Duodenal mucosa (tissue), 2 donors: ENCODE results near the gene PXN.

Experiments used
- H3K27ac ChIP-seq: one replicate; pipeline ENCODE4 v1.7.0; 2013; ENCODE audit warnings: low read depth, low read length
- H3K27me3 ChIP-seq, 2 donors: one replicate each; pipeline ENCODE4 v1.7.0; 2013; ENCODE audit warnings: low read length in 2 of 2, control low read depth in 1 of 2; ENCODE audit not compliant: insufficient read depth in 2 of 2, control insufficient read depth in 1 of 2
- H3K36me3 ChIP-seq, 2 donors: one replicate each; pipeline ENCODE4 v1.7.0; 2013; ENCODE audit warnings: low read length in 2 of 2, control low read depth in 1 of 2; ENCODE audit not compliant: insufficient read depth in 2 of 2, control insufficient read depth in 1 of 2
- H3K4me1 ChIP-seq, 2 donors: one replicate each; pipeline ENCODE4 v1.7.0; 2013; ENCODE audit warnings: low read length in 2 of 2, control low read depth in 1 of 2; ENCODE audit not compliant: insufficient read depth in 2 of 2, control insufficient read depth in 1 of 2
- H3K4me3 ChIP-seq, 2 donors: one replicate each; pipeline ENCODE4 v1.7.0; 2013; ENCODE audit warnings: low read length in 2 of 2, low read depth in 1 of 2
- H3K9ac ChIP-seq, 2 donors: one replicate each; pipeline ENCODE4 v1.7.0; 2013; ENCODE audit warnings: low read length in 2 of 2, low read depth in 1 of 2
- H3K9me3 ChIP-seq, 2 donors: one replicate each; pipeline ENCODE4 v1.7.0; 2013; ENCODE audit warnings: low read length in 2 of 2, control low read depth in 1 of 2; ENCODE audit not compliant: control insufficient read depth in 1 of 2

Gene PXN

DNA sequence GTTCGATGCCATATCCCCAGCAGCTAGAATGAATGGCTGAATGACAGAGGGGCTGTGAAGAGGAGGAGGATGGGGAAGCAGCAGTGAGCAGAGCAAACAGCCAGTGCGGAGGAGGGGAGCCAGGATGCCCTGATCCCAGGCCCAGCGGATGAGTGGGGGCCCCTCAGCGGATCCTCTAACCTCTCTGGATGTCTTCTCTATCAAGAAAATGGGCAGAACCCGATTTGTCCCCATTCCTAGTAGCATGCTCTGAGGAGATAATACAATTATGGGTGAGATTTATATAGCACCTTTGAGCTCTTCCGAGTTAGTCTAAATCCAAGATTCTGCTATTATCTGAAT lies 34.6 kb downstream of the PXN start:
- peaks cover 89 to 98% of the 10 kb centered on the region in 2 donors for H3K4me1 ChIP-seq
- H3K36me3 ChIP-seq = no peaks in the 10 kb centered on the region
- peak overlapping the region in 1 of 2 donors; percentile 32 for H3K4me3 ChIP-seq
- peak overlapping the region; percentile 89 for H3K27ac ChIP-seq
- no peaks in the 10 kb centered on the region for H3K27me3 ChIP-seq
- no peaks in the 10 kb centered on the region for H3K9me3 ChIP-seq
- H3K9ac ChIP-seq = peak overlapping the region; percentile 33 to 52

- Histone ChIP-seq H3K27ac (peak overlapping the region; percentile 89), H3K9ac (peak overlapping the region; percentile 52 to 56), H3K9me3 (no peaks in the 10 kb centered on the region), H3K4me3 (peak overlapping the region; percentile 40 to 45), H3K4me1 (peaks cover 89 to 98% of the 10 kb centered on the region in 2 donors), H3K27me3 (no peaks in the 10 kb centered on the region), H3K36me3 (no peaks in the 10 kb centered on the region)
Measured at GRCh38 chr12:120230326-120230973, 35.1 kb downstream of the PXN start.

DNA sequence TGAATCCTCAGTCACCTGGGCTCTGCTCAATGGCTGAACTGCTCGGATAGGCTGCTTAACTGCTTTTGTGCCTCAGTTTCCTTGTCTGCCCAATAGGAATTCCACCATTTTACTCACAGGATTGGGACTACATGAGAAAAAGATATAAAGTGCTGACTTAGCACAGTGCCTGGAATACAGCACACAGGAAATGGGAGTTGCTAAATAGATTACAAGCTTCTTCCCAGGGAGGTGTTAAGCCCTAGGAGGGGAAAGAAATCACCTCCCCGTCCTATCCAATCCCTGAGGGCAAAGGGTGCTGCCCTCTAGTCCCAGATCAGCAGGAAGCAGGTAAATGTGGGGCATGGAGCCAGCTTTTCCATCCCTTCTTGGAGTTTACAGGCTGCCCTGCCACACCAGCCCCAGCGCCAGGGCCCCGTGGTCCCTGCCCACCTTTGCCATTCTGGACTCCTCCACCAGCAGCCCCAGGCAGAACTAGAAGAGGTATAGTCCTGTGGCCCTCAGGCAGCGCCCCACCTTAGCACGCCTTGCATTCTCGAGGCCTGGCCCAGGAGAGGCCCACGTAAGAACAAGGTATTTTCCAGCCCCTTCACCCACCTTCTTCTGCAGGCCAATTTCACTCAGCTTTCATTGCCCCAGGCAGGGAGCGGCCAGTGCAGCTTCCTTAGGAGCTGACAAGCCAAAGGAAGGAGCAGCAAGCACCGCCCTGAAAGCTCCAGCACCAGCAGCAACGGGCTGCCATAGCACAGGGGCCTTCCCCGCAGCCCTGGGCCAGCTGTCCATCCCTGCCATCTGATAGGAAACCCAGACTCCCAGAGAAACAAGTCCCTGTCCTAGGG lies 35.8 kb downstream of the PXN start:
- H3K4me3 ChIP-seq = peak overlapping the region; percentile 40 to 45
- peak overlapping the region; percentile 52 to 56 for H3K9ac ChIP-seq
- no peaks in the 10 kb centered on the region for H3K27me3 ChIP-seq
- H3K4me1 ChIP-seq = peaks cover 89 to 97% of the 10 kb centered on the region in 2 donors
- no peaks in the 10 kb centered on the region for H3K36me3 ChIP-seq
- H3K27ac ChIP-seq = peak overlapping the region; percentile 89
- no peaks in the 10 kb centered on the region for H3K9me3 ChIP-seq

DNA sequence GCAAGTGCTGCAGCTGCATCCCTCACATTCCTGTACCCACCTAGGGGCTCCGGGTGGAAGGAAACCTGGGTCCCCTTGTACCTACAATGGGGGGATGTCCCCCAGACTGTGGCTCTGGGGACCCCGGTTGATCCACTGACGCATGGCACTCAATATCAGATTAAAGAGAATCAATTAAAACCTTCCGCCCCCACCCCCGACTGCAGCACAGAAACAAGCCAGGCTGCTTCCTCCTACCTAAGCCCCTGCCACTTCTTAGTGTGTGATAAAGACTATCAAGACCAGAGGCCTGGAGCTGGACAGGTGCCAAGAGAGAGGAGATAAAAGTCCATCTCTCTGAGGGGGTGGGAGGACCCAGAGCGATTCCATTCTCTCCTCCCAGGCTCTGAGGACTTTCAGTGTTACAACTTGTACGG lies 36.5 kb downstream of the PXN start:
- H3K4me1 ChIP-seq = peaks cover 90 to 96% of the 10 kb centered on the region in 2 donors
- peak overlapping the region; percentile 59 to 62 for H3K4me3 ChIP-seq
- no peaks in the 10 kb centered on the region for H3K9me3 ChIP-seq
- peak overlapping the region; percentile 52 to 56 for H3K9ac ChIP-seq
- H3K36me3 ChIP-seq = no peaks in the 10 kb centered on the region
- H3K27me3 ChIP-seq = no peaks in the 10 kb centered on the region
- H3K27ac ChIP-seq = peak overlapping the region; percentile 51

DNA sequence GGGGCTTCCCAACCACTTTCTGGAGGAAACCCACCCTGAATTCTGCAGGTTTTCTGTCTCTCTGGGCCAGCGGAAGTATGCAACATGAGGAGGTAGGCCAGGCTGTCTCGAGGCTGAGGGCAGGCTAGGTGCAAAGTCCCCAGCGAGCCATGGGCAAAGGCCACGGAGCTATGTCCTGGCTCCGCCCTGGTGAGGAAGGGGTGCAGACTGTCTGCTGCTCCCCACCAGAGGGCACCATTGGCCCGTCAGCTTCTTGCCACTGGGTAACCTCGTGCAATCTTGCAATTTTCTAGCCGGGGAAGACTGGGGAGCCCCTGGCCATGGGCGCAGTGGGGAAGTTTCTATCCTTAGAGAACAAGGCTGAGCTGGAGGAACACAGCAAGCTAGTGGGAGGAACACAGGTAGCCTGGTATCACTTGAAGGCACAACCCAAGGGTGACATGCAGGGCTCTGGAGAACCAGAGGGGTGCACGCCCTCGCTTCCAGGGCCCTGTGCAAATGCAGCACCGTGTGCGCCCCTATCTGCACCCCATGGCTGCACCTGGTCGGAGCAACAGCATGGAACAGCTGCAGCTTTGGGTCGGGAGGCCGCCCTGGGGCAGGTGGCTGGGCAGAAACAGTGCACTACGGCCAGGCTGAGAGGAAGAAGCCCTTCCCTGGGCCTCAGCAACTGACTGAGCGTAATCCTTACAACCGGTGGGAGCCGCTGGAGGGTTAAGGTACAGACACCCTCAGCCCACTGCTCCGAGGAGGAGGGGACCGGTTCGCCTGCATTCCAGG lies 37.0 kb downstream of the PXN start:
- H3K9me3 ChIP-seq = no peaks in the 10 kb centered on the region
- peak overlapping the region; percentile 59 to 62 for H3K4me3 ChIP-seq
- no peaks in the 10 kb centered on the region for H3K27me3 ChIP-seq
- peak overlapping the region; percentile 18 to 51 for H3K9ac ChIP-seq
- H3K36me3 ChIP-seq = peaks cover 4 to 5% of the 10 kb centered on the region in 2 donors
- H3K4me1 ChIP-seq = peaks cover 96% of the 10 kb centered on the region in 2 donors
- H3K27ac ChIP-seq = peak overlapping the region; percentile 58

- H3K27ac ChIP-seq = peak overlapping the region; percentile 58
- H3K4me3 ChIP-seq = peak overlapping the region in 1 of 2 donors; percentile 62
- H3K4me1 ChIP-seq = peaks cover 94% of the 10 kb centered on the region in 2 donors
- H3K9me3 ChIP-seq = no peaks in the 10 kb centered on the region
- H3K27me3 ChIP-seq = no peaks in the 10 kb centered on the region
- peaks cover 5 to 9% of the 10 kb centered on the region in 2 donors for H3K36me3 ChIP-seq
- H3K9ac ChIP-seq = peak overlapping the region; percentile 18 to 51
Measured at GRCh38 chr12:120228041-120228290, 37.6 kb downstream of the PXN start.

- Histone ChIP-seq H3K4me3 (peak overlapping the region in 1 of 2 donors; percentile 62), H3K4me1 (peaks cover 88 to 89% of the 10 kb centered on the region in 2 donors), H3K9ac (peak overlapping the region; percentile 18 to 51), H3K27ac (peak overlapping the region; percentile 58), H3K36me3 (peaks cover 8 to 14% of the 10 kb centered on the region in 2 donors), H3K27me3 (no peaks in the 10 kb centered on the region), H3K9me3 (no peaks in the 10 kb centered on the region)
Measured at GRCh38 chr12:120227233-120228040, 38.1 kb downstream of the PXN start.

DNA sequence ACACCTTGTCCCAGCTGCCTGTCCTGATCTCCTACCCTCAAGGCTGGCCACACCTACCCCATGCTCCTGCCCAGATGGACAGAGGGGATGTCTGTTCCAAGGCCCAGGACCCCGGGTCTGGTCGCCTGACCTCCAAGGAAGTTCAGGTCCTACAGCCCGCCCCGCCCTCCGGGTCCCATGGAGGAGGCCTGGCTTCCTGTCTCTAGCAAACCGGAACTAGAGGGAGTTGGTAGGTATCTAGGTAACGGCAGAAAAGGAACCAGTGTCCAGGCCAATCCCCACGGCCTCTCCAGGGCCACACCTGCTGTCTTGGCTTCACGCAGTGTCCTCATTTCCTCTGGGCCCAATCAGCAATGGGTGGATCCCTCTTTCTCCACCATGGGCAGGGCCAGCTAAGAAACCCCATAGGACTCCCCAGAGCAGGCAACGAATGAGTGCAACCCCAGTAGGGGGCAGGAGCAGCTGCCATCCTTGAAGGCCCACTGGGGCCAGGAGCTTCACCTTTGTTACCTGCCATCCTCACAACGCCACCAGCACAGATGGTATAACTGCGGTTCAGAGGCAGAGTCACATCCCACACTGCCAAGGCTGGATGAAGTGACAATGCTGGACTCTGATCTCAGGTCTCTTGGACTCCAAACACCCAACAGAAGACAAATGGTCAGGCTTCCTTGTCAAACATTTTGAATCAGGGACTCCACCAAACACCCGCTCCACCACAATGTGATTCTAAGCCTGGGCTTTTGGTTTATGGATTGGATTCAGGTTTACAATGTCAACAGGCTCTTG lies 39.5 kb downstream of the PXN start:
- Histone ChIP-seq H3K9ac (peak overlapping the region; percentile 76 to 82), H3K27ac (peak overlapping the region; percentile 89), H3K36me3 (peaks cover 22 to 28% of the 10 kb centered on the region in 2 donors), H3K9me3 (no peaks in the 10 kb centered on the region), H3K27me3 (no peaks in the 10 kb centered on the region), H3K4me3 (peak overlapping the region; percentile 62 to 70), H3K4me1 (peaks cover 75% of the 10 kb centered on the region in 2 donors)

DNA sequence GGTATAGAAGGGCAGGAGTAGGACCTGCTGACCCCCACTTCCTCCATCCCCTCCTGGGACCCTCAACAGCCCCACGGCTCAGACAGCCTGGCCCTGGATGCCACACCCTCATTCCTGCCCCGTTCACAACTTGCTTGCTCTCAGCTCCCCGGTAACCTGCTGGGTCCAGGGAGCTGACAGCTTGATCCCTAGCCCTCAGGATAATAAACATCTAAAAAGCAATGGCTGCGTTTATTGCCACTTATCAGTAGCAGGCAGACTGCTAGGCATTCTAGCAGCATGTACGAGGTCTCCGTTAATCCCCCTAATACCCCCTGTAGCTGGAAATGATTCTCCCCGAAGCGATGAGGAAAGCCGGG lies 40.4 kb downstream of the PXN start:
- H3K27me3 ChIP-seq = no peaks in the 10 kb centered on the region
- H3K9ac ChIP-seq = peak overlapping the region; percentile 76 to 82
- H3K4me3 ChIP-seq = peak overlapping the region; percentile 62 to 70
- H3K27ac ChIP-seq = peak overlapping the region; percentile 89
- H3K9me3 ChIP-seq = no peaks in the 10 kb centered on the region
- H3K36me3 ChIP-seq = peaks cover 29 to 37% of the 10 kb centered on the region in 2 donors
- H3K4me1 ChIP-seq = peaks cover 66 to 67% of the 10 kb centered on the region in 2 donors
